Endothelial cell of umbilical vein (primary cell): ENCODE results near the gene IQCH. TPM values are rescaled to one million over a fixed set of nuclear protein-coding genes. Genes with fewer than 3 reads are reported as not detected.

Experiments used
- BruUV-seq: library from RNA; stranded (reverse); fragments of 400-500 nt; replicated peaks from 2 replicates; lab custom pipeline; 2021; lab: Mats Ljungman, UMichigan
- CTCF ChIA-PET: fragments of 300-600, 350-600 bp; sonication (Branson Sonifier 250); formaldehyde crosslinking; loops from one replicate; lab custom pipeline; 2021; ENCODE audit warnings: antibody characterized with exemption, inconsistent platforms; lab: Charles Lee
- POLR2A ChIA-PET: fragments of 300-600, 350-600 bp; sonication (Branson Sonifier 250); formaldehyde crosslinking; loops from one replicate; lab custom pipeline; 2021; ENCODE audit warnings: antibody characterized with exemption, inconsistent platforms; lab: Charles Lee
- DNase-seq: peaks from one replicate; pipeline ENCODE4 v3.0.0-alpha.2; 2011; ENCODE audit warnings: low read depth, low spot score
- FAIRE-seq: peaks from 2 replicates; lab custom pipeline; 2011; peaks lifted over from hg19 to GRCh38; lab: Jason Lieb, UNC
- H2AFZ ChIP-seq: 2 replicates; pipeline ENCODE4 v1.6.0; 2012; ENCODE audit warnings: low read depth, low read length, control low read depth, inconsistent platforms
- H3K27ac ChIP-seq: 2 replicates; pipeline ENCODE4 v1.5.1; 2011; ENCODE audit warnings: low read depth, mild to moderate bottlenecking, control low read depth, low read length, moderate library complexity; ENCODE audit not compliant: insufficient read depth
- H3K27me3 ChIP-seq, 2 experiments: 2 replicates each; pipeline versions ENCODE4 v1.6.0 to v1.6.1; 2011; ENCODE audit warnings: low read length in 2 of 2, mixed read lengths in 1 of 2; ENCODE audit not compliant: control insufficient read depth in 2 of 2, insufficient read depth in 2 of 2
- H3K36me3 ChIP-seq, 2 experiments: 2 replicates in 1 of 2; 3 replicates in 1 of 2; pipeline ENCODE4 v1.5.1; 2011; ENCODE audit warnings: low read length in 2 of 2, mild to moderate bottlenecking in 1 of 2, moderate library complexity in 1 of 2; ENCODE audit not compliant: control insufficient read depth in 2 of 2, insufficient read depth in 2 of 2; ENCODE audit errors: extremely low read depth in 1 of 2
- H3K4me1 ChIP-seq: 3 replicates; pipeline ENCODE4 v1.5.1; 2011; ENCODE audit warnings: mild to moderate bottlenecking, low read length; ENCODE audit not compliant: control insufficient read depth, insufficient read depth; ENCODE audit errors: extremely low read depth
- H3K4me2 ChIP-seq: 2 replicates; pipeline ENCODE4 v1.6.1; 2011; ENCODE audit warnings: low read length, control low read depth, mixed read lengths; ENCODE audit not compliant: insufficient read depth
- H3K4me3 ChIP-seq, 3 experiments: fragments of 200-600 bp in 1 of 3; sonication (generic), shearing (Covaris generic) in 1 of 3; replicated peaks in 1 of 3; 2 replicates each; pipeline ENCODE4 v1.5.1; 2011 to 2016; ENCODE audit warnings: control low read depth in 3 of 3, low read length in 3 of 3, mild to moderate bottlenecking in 2 of 3, inconsistent platforms in 1 of 3, low read depth in 1 of 3, moderate library complexity in 1 of 3; ENCODE audit not compliant: insufficient read depth in 1 of 3
- H3K79me2 ChIP-seq: 2 replicates; pipeline ENCODE4 v1.6.0; 2012; ENCODE audit warnings: low read length, inconsistent platforms; ENCODE audit not compliant: control insufficient read depth, insufficient read depth
- H3K9ac ChIP-seq: replicated peaks from 2 replicates; pipeline ENCODE3; 2011; ENCODE audit warnings: low read length, control low read depth; ENCODE audit not compliant: insufficient read depth; ENCODE audit errors: extremely low read depth
- H3K9me1 ChIP-seq: replicated peaks from 3 replicates; pipeline ENCODE4 v1.6.0; 2011; ENCODE audit warnings: mild to moderate bottlenecking, low read length; ENCODE audit not compliant: control insufficient read depth, insufficient read depth; ENCODE audit errors: extremely low read depth
- H3K9me3 ChIP-seq: replicated peaks from 2 replicates; pipeline ENCODE4 v1.5.1; 2012; ENCODE audit warnings: low read length, inconsistent platforms; ENCODE audit not compliant: control insufficient read depth, insufficient read depth
- H4K20me1 ChIP-seq: replicated peaks from 2 replicates; pipeline ENCODE3; 2011; ENCODE audit warnings: mild to moderate bottlenecking, low read length; ENCODE audit not compliant: control insufficient read depth, insufficient read depth; ENCODE audit errors: extremely low read depth
- EZH2 ChIP-seq: IDR thresholded peaks from 2 replicates; pipeline ENCODE4 v1.6.1; 2012; ENCODE audit warnings: borderline replicate concordance, low read depth, mild to moderate bottlenecking, moderate library complexity, low read length, inconsistent platforms; ENCODE audit not compliant: severe bottlenecking
- FOS ChIP-seq: IDR thresholded peaks from 2 replicates; pipeline ENCODE4 v1.6.1; 2011; ENCODE audit warnings: mild to moderate bottlenecking, low read length, moderate library complexity, borderline replicate concordance; ENCODE audit not compliant: insufficient read depth
- POLR2AphosphoS5 ChIP-seq: IDR thresholded peaks from 2 replicates; pipeline ENCODE4 v1.6.1; 2012; ENCODE audit warnings: low read depth, mild to moderate bottlenecking, control low read depth, low read length, moderate library complexity; ENCODE audit not compliant: insufficient read depth
- dilution Hi-C: fragments of 300-500 bp; cut with MboI; formaldehyde crosslinking; loops from one replicate; pipeline ENCODE4 v1.15.0; 2019; ENCODE audit warnings: low sequenced_read_pairs; ENCODE audit not compliant: extremely low pct_ligation_motif_present
- intact Hi-C: fragments of 100-400 bp; cut with micrococcal nuclease; formaldehyde crosslinking; loops from one replicate; pipeline ENCODE4 v1.10.0; 2022
- polyA plus RNA-seq, 4 experiments: library from polyadenylated mRNA; depleted of rRNA in 3 of 4; stranded (reverse) in 3 of 4; unstranded in 1 of 4; fragments of >200 nt; gene quantifications; 2 replicates each; pipeline versions ENCODE4 v1.2.1 to v1.2.3, GENCODE V29; 2011 to 2012; ENCODE audit warnings: missing spikeins in 1 of 4
- total RNA-seq: library from RNA; stranded (reverse); gene quantifications from 2 replicates; pipeline ENCODE4 v1.2.3, GENCODE V29; 2021
- TF ChIP-seq, protein P1 (sequence below), 2 donors: IDR thresholded peaks; 1 replicate in 1 of 2; 2 replicates in 1 of 2; pipeline ENCODE4 v1.5.1; 2011; ENCODE audit warnings: low read length in 2 of 2, mild to moderate bottlenecking in 2 of 2, moderate library complexity in 2 of 2, control low read depth in 1 of 2, inconsistent platforms in 1 of 2, low read depth in 1 of 2; ENCODE audit not compliant: insufficient read depth in 1 of 2; ENCODE audit errors: extremely low read depth in 1 of 2
- TF ChIP-seq, protein P2 (sequence below): IDR thresholded peaks from 2 replicates; pipeline ENCODE4 v1.6.1; 2011; ENCODE audit not compliant: insufficient read depth, insufficient read length

Gene IQCH
- total and polyA plus RNA-seq, 2 donors (not counting 3 experiments of a cell fraction or from before 2014, with no cell fraction given) = 0.29 to 0.51 TPM

DNA sequence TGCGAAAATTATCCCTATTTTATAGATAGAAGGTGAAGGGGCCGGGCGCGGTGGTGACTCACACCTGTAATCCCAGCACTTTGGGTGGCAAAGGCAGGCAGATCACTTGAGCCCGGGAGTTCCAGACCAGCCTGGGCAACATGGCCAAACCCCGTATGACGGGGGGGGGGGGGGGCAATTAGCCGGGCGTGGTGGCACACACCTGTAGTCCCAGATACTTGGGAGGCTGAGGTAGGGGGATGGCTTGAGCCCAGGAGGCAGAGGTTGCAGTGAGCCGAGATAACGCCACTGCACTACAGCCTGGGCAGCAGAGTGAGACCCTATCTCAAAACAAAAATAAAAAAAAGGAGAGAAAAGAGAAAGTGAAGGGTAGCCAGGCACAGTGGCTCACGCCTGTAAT lies 1.5 kb upstream of the IQCH start:
- TF ChIP-seq POLR2AphosphoS5 = no peak
- TF ChIP-seq, protein P1, sequence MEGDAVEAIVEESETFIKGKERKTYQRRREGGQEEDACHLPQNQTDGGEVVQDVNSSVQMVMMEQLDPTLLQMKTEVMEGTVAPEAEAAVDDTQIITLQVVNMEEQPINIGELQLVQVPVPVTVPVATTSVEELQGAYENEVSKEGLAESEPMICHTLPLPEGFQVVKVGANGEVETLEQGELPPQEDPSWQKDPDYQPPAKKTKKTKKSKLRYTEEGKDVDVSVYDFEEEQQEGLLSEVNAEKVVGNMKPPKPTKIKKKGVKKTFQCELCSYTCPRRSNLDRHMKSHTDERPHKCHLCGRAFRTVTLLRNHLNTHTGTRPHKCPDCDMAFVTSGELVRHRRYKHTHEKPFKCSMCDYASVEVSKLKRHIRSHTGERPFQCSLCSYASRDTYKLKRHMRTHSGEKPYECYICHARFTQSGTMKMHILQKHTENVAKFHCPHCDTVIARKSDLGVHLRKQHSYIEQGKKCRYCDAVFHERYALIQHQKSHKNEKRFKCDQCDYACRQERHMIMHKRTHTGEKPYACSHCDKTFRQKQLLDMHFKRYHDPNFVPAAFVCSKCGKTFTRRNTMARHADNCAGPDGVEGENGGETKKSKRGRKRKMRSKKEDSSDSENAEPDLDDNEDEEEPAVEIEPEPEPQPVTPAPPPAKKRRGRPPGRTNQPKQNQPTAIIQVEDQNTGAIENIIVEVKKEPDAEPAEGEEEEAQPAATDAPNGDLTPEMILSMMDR (IDR thresholded peaks at IDR 0.05; ENCODE audit: extremely low read depth in 1 of 2, insufficient read depth in 1 of 2, low read depth in 1 of 2, low read length in 2 of 2) = no peak
- TF ChIP-seq, protein P2, sequence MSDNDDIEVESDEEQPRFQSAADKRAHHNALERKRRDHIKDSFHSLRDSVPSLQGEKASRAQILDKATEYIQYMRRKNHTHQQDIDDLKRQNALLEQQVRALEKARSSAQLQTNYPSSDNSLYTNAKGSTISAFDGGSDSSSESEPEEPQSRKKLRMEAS = no peak
- TF ChIP-seq EZH2 = no peak
- TF ChIP-seq FOS = no peak
- H3K79me2 ChIP-seq = peaks cover 51% of the 10 kb centered on the region
- ChIA-PET POLR2A (no interaction called here), CTCF (interaction anchor here (0.8 kb wide), 1 partner anchor 14 kb away, joined by 3 read pairs; no protein-coding TSS in a partner anchor)
- no TSS peak for BruUV-seq
- no peaks in the 10 kb centered on the region for H4K20me1 ChIP-seq
- peaks cover 7% of the 10 kb centered on the region for H3K4me1 ChIP-seq
- H3K9me1 ChIP-seq = no peaks in the 10 kb centered on the region
- H3K9ac ChIP-seq = no peak overlapping the region
- peak overlapping the region; percentile 96 for H3K4me2 ChIP-seq
- no peaks in the 10 kb centered on the region for H3K36me3 ChIP-seq
- H3K27me3 ChIP-seq = no peaks in the 10 kb centered on the region
- FAIRE-seq = no peak
- H3K27ac ChIP-seq = no peak overlapping the region
- dilution Hi-C loops (no loop called here), intact Hi-C loops (loop anchor here (5.0 kb wide), 3 partner anchors 146 to 306 kb away; no protein-coding TSS in a partner anchor)
- no peak for DNase-seq
- H2AFZ ChIP-seq = no peak overlapping the region
- no peaks in the 10 kb centered on the region for H3K9me3 ChIP-seq
- H3K4me3 ChIP-seq = peak overlapping the region in 1 of 3 experiments; percentile 97
